NCI-H2227 treated with DMSO at 0.1 percent for 48 hours (cell line): ENCODE measurements around the gene CDHR1.
"Not testable (repeated sequence)": the region's sequence is repeated elsewhere in the genome, so short reads cannot be mapped to it uniquely, and the experiment has no call there.

Experiments
- DNase-seq: peaks from one replicate; lab custom pipeline; 2025; lab: John Stamatoyannopoulos, UW

The CDHR1 gene

DNA sequence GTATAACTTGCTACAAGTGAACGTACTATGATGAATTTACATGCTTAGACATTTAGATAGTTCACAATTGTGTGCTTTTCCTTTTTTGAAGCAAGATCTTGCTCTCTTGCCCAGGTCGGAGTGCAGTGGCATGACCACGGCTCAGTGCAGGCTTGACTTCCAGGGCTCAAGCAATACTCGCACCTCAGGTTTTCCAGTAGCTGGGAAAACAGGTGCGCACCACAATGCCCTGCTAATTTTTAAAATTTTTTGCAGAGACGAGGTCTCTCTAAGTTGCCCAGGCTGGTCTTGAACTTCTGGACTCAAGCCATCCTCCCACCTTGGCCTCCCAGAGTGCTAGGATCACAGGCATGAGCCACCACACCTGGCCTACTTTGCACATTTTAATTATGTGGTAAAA is 18.9 kb upstream of the CDHR1 start:
- no peak for DNase-seq

DNA sequence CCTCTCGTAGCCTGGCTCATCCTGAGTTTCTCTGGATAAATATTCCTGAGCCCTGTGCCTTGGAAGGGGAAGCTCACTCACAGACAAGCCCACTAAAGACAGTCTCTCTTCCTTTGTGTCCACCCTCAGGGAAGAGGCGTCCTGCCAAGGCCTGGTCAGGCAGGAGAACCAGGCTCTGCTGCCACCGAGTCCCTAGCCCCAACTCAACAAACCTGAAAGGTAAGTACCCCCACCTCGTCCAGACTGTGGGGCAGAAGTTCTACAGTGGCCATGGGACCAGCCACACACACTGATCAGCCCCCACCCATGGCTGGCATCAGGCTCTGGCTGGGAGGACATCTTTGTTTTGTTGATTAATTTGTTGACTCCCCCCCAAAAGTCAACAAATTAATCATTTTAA is 18.0 kb upstream of the CDHR1 start:
- DNase-seq: no peak

DNA sequence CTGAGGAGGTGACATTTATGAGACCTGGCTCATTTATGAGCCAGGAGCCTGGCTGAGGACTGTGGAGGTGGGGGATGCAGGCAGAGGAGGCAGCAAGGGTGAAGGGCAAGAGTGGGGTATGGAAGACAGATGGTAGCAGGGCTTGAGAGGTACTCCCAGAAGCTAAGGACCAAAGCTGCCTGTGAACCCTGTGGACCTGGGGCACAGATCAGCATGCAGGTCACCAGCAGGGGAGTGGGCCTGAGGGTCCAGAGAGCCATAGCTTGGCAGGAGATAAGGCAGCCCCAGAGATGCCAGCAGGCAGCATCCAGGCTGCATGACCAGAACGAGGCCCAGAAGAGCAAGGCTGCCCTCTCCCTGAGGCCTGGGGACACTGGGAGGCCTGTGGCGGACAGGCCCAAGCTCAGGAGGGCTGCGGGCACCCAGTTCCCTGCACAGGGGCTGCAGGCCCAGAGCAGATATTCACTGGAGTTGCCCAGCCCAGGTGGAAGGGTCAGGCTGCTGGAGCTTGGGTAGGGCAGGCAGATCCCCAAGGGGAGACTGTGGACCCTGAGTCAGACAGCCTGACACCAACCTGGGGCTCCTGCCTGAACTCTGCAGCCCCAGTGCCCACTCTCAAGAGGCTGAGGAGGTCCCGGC is 17.4 kb upstream of the CDHR1 start:
- DNase-seq: no peak

DNA sequence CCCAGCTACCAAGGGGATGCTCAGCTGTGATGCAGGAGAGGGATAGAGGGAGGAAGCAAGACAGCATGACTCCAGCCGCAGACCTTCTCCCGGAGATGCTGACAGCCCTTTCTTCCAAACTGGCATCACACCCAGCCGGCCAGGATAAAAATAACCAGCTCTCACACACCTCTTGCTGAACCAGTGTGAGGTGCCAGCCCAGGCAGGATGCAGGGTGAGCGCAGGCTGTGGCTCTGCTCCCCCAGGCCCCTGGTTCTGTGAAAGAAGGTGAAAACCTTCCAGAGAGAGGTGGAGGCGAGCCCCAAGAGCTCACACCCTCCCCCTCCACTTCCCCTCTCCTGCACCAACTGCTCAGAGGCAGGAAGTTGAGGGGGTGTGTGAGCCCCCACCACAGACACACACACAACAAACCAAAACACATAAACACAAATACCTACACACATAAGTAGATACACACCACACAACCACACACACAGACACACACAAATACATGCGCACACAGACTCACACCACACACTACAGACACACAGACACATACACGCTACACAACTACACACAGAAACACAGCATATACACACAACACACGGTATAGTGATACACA is 16.7 kb upstream of the CDHR1 start:
- no peak for DNase-seq

DNA sequence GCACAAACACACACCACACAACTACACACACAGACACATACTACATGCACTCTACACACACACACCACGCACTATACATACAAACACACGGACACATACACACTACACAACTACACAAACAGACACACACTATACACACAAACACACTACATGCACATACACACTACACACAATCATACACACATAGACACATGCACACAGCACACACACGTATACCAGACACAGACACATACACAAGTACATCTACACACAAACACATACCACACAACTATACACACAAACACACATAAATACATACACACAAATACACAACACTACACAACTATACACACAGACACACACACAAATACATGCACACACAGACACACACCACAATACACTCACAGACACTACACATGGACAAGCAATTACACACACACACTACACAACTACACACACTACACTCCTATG is 16.2 kb upstream of the CDHR1 start:
- DNase-seq: no peak

DNA sequence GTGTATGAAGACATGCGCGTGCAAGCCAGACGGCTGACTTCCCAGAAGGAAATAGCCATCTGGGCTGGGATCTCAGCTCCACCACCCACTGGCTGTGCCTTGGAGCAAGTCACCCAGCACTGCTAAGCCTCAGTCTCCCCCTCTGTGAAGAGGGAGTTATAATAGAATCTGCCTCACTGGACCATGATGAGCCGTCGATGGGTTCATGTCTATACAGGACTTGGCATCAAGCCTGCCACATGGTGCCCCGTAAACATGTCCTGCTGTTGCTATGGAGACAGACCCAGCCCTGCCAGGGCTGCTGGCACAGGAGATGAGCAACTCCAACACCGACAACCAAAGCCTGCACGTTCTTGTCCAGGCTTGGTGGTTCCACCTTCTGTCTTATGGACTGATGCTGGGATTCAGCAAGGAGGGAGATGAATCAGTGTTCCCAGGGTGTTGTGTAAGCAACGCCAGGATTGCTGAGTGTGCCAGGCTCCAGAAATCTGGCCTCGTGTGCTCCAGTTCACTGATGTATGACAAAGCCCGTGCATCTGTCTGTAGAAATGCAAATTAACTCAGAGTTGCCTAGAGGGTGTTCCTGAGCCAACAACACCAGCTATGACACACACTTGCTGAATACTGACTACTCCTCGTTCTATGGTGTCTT is 15.2 kb upstream of the CDHR1 start:
- DNase-seq: no peak

DNA sequence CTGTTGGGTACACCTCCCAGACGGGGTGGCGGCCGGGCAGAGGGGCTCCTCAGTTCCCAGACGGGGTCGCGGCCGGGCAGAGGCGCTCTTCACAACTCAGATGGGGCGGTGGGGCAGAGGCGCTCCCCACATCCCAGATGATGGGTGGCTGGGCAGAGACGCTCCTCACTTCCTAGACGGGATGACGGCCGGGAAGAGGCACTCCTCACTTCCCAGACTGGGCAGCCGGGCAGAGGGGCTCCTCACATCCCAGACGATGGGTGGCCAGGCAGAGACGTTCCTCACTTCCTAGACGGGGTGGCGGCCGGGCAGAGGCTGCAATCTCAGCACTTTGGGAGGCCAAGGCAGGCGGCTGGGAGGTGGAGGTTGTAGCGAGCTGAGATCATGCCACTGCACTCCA is 14.0 kb upstream of the CDHR1 start:
- DNase-seq: not testable (repeated sequence)

DNA sequence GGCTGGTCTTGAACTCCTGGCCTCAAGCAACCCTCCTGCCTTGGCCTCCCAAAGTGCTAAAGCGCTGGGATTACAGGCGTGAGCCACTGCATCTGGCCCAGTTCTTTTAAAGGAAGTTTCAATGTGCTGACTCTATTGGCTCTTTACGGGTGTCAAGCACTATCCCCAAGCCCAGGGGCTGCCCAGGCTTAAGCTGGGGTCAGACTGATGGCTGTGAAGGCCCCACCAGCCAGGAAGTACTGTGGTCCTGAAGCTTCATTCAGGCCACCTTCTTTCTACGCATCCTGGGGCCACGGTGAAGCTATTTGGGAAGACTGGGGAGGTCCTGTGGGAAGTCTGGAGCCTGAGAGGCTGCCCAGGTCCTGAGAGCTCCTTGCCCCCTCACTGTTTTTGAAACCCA is 12.7 kb upstream of the CDHR1 start:
- DNase-seq: no peak

DNA sequence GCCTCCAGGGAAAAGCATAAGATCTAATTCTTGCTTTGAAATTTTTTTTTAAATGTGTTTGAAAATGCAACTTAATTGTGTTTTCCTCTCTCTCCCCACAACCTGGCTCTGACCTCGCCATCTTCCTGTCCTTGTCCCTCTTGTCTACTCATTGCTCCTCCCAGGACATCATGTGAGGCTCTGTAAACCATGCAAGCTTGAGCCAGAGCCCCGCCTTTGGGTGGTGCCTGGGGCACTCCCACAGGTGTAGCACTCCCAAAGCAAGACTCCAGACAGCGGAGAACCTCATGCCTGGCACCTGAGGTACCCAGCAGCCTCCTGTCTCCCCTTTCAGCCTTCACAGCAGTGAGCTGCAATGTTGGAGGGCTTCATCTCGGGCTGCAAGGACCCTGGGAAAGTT is 9.8 kb upstream of the CDHR1 start:
- no peak for DNase-seq

DNA sequence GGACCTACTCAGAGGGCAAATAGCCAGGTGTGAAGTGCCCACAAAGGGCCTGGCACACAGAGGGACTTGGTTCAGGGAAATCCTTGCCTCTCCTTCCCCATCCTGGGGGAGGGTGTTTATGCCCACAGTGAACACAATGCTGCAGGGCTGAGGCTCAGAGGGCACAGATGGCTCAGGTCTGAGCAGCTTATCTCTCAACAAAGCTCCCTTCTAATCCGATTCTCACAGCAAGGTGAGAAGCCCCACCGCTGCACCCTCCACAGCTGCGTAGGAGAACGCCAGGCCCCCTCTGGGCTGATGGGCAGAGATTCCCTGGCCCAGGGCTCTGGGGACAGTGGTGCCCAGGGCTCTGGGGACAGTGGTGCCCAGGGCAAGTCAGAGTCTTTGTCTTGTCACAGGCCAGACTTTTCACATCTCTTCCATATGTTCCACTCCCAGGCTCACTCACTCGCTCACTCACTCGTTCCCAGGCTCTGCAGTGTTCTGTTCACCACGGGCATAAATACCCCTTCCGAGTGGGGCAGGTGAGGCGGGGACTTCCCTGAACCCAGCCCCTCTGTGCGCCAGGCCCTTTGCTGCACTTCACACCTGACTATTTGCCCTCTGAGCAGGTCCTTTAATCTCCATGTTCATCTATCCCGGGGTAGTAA is 8.7 kb upstream of the CDHR1 start:
- no peak for DNase-seq

DNA sequence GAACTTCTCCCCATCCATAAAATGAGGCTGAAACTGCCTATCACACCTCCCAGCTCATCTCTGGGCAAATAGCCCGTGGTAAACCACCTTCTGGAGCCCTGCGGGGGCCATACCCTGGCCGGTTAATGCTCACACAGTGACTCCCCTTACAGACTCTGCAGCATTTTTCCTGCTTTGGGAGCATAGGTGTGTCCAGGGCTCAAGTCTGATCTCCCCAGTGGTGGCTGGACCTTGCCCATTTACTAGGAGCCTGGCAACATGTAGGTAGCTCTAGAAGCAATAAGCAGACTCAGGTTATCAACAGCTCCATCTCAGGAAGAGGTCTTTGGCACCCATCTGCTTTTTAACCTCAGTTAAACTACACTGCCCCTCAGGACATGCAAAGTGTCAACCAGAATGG is 5.5 kb upstream of the CDHR1 start:
- DNase-seq: no peak

DNA sequence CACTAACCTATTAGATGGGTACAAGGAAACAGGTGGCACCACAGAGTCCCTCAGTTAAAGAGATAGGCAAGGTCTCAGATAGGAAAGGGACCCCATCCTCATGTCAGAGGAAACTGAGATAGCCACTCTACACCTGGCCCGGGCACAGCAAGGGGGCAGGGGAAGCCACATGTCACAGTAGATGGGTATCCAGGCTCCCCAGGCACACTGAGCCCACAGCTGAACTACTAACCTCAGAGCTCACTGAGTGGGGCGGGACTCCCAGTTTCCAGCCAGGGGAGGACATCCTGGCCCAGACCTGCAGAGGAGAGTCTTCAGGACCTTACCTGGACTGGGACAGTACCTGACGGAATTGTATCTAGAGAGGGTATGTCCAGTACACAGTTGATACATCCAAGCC is 3.7 kb upstream of the CDHR1 start:
- DNase-seq: no peak

DNA sequence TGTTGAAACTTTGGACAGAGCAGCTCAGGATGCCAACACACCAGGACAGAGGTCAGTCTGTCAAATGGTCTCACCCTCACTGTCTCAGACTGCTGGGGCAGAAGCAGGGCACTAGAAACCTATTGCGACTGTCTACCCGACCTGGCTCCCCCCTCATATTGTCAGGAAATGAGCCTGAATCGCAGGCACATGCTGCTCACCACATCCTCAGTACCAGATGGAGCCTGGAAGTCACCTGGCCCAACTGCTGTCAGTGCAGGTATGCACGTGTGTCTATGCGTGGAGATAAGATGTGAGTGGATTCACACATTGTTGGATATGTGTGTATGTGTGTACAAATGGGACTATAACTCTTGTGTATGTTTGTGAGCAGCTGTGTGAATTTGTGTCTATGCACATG is 3.2 kb upstream of the CDHR1 start:
- no peak for DNase-seq

DNA sequence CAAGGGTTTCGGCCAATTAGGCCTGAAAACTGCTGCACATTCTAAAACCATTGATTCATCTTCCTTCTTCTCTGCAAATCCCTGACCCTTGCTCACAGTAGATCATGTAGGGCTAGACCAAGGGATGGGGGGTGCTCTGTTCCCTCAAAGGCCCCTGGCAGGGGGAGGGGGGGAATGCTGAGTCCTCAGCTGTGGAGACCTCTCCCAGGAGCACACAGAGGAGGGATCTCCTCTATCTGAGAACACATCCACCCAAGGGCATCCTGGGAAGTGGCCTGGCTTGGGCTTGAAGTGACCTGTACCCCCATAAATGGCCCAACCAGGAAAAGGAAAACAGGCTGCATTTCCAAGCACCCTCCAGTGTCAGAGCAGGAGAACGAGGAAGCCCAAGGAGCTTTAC is 1.0 kb upstream of the CDHR1 start:
- no peak for DNase-seq

DNA sequence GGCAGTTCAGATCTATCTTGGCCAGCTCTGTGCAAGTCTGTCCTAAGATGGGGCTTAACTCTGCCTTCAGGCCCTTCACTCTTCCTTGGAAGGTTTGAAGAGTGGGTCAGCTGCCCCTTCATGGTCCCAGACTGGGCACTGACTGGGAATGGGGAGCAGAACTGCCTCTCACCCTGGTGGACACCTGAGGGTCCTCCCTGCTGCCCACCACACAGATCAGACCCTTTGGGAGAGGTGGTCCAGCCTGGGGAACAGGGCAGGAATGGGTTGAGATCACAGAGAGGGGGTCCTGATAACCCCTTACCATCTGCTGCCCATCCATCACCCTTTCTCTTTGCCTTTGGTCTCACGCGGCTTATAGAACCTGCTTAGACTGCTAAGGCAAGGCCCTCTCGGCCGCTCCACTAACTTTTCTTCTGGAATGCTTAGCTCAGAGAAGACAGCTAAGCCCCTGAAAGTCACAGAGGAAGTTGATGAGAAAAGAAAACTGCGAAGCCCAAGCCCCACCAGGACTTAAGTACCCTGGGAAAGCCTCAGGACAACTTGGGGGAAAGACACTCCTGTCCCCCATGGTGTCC is 402 bp upstream of the CDHR1 start:
- DNase-seq: no peak

DNA sequence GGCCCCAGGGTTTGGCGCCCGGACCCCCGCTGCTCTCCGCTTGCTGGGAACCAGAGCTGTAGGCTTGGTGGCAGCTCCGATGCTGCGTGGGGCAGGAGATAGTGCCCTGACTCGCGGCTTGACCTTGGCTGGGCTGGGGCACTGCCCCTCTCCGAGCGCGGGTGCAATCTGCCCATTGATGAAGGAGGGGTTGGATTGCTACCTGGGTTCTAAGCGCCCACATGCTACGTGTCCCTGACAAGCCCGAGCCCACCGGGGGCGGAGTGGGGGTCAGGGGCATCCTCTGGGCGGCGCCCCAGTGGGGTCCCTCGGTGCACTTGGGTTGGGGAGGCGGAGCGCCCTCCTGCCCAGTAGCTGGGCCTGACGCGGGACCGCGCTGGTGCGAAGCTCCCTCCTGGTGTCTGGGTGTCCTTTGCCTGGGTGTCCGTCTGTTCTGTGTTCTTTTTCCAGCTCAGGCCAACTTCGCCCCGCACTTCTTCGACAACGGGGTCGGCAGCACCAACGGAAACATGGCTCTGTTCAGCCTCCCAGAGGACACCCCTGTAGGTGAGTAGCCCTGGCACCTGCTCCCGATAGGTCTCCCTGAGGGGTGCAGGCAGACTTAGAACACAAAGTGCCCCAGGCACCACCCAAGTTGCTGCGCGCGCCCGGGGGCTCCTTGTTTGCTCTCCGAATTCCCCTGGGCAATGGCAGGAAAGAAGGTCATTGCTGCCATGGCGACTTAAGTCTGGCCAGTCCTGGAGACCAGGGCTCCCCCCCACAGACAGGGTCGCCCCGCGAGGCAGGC is 900 bp downstream of the CDHR1 start:
- DNase-seq: no peak

DNA sequence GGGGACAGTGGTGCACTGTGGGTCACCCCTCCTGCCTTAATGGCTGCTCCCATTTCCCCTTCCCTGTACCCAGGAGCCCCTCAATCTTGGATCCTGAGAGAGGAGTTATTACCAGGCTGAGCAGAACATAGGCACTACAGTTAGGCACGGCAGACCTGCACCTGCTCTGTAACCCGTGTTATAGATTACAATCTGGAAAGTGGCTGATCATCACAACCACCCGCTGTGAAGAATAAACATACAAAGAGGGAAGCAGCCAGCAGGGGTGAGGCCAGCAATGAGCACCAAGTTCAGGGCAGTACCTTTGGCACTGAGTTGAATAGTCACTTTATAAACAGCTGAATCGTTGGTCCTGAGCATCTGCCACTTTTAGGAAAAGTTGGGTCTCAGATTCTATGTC is 1.7 kb downstream of the CDHR1 start:
- DNase-seq: no peak

DNA sequence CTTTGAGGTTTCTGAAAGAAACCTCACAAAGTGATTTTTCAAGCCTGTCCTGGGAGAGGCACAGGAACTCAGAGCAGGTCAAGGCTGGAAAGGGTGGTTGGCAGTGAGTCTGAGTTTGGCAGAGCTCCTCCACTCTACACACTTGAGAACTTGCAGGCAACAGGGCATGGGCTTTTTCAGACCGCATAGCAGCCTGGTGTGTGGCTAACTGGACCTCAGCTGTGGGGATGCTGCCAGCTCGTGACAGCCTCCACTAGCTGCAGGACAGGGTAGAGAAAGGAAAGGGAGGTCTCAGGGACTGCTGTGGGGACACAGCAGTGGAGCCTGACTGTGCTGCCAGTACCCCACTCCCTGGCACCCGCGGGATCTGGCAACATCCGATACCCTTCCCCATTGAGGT is 2.6 kb downstream of the CDHR1 start:
- DNase-seq: no peak

DNA sequence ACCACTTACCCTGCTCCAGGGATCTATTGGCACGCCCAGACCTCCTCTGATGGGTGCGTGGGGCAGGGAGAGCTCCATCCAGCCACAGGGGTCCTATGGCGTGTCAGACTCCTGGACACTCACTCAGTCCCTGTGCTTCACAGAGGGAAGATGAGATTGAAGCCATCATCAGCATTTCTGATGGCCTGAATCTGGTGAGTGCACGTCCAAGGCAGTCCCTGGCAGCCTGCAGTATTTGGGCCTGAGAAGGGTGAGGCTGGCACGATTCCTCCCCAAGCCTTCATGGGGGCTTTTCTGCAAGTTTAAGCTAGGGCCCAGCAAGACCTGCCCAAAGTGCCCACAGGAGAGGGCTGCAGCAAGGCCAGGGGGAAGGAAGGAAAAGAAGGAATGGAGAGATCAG is 3.3 kb downstream of the CDHR1 start:
- no peak for DNase-seq

DNA sequence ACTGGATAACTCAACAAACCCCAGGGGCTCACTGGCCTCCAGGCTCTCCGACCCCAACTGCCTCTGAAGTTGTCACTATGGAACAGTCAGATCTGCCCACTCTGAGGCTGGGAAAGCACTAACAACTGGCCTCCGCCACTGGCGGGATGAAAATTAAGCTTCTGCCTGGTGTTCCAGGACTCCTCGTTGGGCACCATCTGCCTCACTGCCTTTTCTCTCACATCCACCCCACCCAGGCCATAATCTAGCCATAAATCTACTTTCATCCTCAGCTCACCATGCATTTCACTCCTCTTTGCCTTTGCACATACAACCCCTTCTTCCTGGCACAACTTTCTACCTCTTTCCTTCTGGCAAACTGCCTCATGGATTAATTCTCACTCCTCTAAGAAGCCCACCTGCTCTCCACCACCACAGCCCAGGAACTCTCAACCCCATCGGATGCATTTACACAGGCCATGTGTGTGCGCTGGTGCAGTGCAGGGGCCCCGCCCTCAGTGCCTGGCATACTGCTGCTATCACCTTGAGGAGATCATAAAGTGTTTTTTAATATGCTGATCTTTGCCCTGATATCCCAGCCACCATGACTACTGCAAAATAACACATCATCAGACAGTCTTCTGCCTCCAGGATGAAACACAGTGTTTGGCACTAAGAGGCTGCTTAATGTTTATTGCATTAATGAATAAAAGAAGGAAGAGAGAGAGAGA is 4.0 kb downstream of the CDHR1 start:
- DNase-seq: no peak

DNA sequence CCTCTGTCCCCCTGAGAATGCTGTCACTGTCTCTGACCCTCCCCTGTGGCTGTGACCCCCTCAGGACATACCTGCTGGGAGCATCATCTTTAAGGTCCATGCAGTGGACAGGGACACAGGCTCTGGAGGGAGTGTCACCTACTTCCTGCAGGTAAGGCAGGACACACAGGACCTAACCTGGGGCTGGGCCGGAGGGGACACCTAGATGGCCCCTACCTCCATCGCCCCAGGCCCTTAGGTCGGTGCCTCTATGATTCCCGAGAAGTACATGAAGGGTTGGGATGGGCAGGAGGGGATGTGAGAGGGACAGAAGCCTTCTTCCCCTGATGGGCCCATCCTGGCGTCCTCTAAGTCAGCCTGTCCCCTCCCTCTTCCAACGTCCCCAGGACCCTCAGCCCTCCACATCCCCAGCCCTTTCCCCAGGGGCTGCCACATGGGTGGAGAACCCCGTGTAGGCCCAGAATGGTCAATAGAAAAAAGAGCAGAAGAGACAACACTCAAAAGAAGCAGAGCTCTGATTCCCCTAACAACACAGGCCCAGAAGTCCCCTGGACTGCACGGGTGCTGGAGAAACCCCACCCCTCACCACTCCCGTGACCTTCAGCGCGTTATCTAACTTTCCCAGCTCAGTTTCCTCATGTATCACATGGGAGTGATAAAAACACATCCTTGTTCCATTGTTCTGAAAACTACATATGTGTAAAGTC is 6.4 kb downstream of the CDHR1 start:
- no peak for DNase-seq
